K562 treated with DMSO at 1 percent for 48 hours (cell line): ENCODE results near the gene AGBL1. TPM values are rescaled to one million over a fixed set of nuclear protein-coding genes. Genes with fewer than 3 reads are reported as not detected.

Experiments used
- total RNA-seq: library from RNA; unstranded; fragments of 300-600 nt; gene quantifications from 2 replicates; pipeline ENCODE4 v1.2.3, GENCODE V29; 2022; ENCODE audit warnings: low replicate concordance; ENCODE audit errors: extremely low read depth

AGBL1 gene
- not detected in 2 replicates for total RNA-seq

GRCh38 chr15:86079508-86080266 is at the start of gene AGBL1:
TSS of gene AGBL1 (plus strand) at chr15:86079871.

